IPS-20b (cell line): Measurements from ENCODE around the gene GPR22.

ENCODE experiments used
- H3K27ac ChIP-seq: one replicate; pipeline ENCODE4 v1.5.1; 2013; ENCODE audit warnings: low read length
- H3K27me3 ChIP-seq: 2 replicates; pipeline ENCODE4 v1.6.1; 2013; ENCODE audit warnings: mild to moderate bottlenecking, low read length, inconsistent platforms; ENCODE audit not compliant: insufficient read depth
- H3K36me3 ChIP-seq: 2 replicates; pipeline ENCODE4 v1.6.1; 2013; ENCODE audit warnings: low read depth, mild to moderate bottlenecking, inconsistent platforms, low read length, moderate library complexity; ENCODE audit not compliant: insufficient read depth
- H3K4me1 ChIP-seq: 2 replicates; pipeline ENCODE4 v1.6.1; 2013; ENCODE audit warnings: mild to moderate bottlenecking, control low read depth, inconsistent platforms, low read length, moderate library complexity; ENCODE audit not compliant: insufficient read depth
- H3K4me3 ChIP-seq: 2 replicates; pipeline ENCODE4 v1.5.1; 2013; ENCODE audit warnings: mild to moderate bottlenecking, low read length, inconsistent platforms
- H3K9ac ChIP-seq: 2 replicates; pipeline ENCODE4 v1.6.1; 2013; ENCODE audit warnings: low read depth, mild to moderate bottlenecking, inconsistent platforms, low read length, moderate library complexity
- H3K9me3 ChIP-seq: 2 replicates; pipeline ENCODE4 v1.6.1; 2013; ENCODE audit warnings: mild to moderate bottlenecking, low read depth, low read length, inconsistent platforms; ENCODE audit not compliant: insufficient read depth

Gene GPR22

DNA sequence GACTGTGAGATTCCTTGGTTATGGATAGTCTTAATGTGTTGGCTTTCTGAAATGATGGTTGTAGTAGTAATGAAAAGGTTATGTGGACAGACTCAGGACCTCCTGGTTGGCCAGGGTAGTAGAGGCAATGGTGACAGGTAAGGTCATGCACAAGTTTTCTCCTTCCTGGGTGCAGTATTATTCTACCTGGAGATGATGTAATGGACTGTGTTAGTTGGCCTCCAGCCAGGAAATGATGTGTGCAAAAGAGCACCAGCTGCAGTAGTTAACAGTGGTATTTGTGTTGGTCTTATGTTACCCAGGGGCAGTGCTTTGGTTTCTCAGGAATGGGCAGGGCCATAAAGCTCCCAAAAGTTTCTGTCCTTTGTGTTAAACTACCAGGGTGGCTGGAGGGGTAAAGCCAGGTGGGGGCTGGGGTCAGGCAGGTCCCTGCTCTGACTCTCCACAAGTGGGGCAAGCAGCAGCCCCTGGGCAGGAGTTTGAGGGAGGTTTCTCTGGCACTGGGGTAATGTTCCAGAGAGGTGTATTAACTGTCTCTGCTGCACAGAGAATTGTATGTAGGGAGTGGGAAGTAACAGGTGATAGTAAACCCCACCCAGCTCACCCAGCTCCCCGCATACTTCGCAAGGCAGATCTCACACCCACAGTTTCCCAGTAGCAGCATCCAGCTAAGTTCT is 36.3 kb downstream of the GPR22 start:
- H3K9me3 ChIP-seq, result peaks cover 13% of the 10 kb centered on the region
- no peaks in the 10 kb centered on the region for H3K36me3 ChIP-seq
- no peak overlapping the region for H3K4me3 ChIP-seq
- no peak overlapping the region for H3K27ac ChIP-seq
- no peak overlapping the region for H3K9ac ChIP-seq
- H3K27me3 ChIP-seq, result no peaks in the 10 kb centered on the region
- no peaks in the 10 kb centered on the region for H3K4me1 ChIP-seq

DNA sequence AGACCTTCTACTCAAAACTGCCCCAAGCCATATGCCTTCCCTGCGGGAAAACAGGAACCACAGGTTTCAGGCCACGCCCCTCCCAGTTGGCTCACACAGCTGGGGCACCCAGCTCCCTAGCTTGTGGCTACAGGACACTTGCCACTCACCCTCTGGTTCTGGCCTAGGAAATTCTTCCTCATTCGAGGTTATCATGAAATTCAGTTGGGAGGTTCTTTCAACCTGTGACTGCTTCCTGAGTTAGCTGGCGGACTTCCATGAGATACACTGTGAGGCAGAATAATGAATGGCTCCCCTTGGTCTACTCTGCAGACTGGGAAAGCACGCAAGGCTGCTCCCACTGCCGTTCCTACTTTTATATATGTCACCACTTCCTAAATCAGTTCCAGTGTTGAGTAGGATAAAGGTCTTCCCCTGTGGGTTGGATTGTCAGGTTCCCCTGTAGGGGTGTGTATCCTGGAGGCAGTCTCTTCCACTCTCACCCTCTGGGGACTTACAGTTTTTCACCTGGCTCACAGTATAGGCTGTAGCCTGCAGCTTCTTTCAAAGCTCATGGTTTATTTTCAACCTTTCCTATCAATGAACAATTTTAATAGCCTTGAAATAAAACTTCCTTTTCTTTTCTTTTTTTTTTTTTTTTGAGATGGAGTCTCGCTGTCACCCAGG is 37.0 kb downstream of the GPR22 start:
- no peak overlapping the region for H3K4me3 ChIP-seq
- H3K9me3 ChIP-seq, result peaks cover 13% of the 10 kb centered on the region
- H3K4me1 ChIP-seq, result no peaks in the 10 kb centered on the region
- H3K27me3 ChIP-seq, result no peaks in the 10 kb centered on the region
- H3K36me3 ChIP-seq, result no peaks in the 10 kb centered on the region
- H3K27ac ChIP-seq, result no peak overlapping the region
- no peak overlapping the region for H3K9ac ChIP-seq
